Measurements from ENCODE around the gene SCO1. TPM values are rescaled to one million over a fixed set of nuclear protein-coding genes. Genes with fewer than 3 reads are reported as not detected.

Gene SCO1
- total RNA-seq, 2 donors from 2014 or later: 43.3 to 43.9 TPM

GRCh38 chr17:10652984-10653659 is 44.2 kb downstream of the SCO1 start:
- Histone ChIP-seq H3K27ac (ENCODE audit: low read depth, low read length) (no peak overlapping the region), H3K27me3 (ENCODE audit: control insufficient read depth, insufficient read depth, low read length, poor library complexity, severe bottlenecking) (no peaks in the 10 kb centered on the region), H3K4me1 (ENCODE audit: control insufficient read depth, insufficient read depth, low read length) (no peaks in the 10 kb centered on the region), H3K4me3 (ENCODE audit: low read length) (no peak overlapping the region), H3K36me3 (ENCODE audit: control insufficient read depth, insufficient read depth, low read length) (no peaks in the 10 kb centered on the region), H3K9ac (ENCODE audit: extremely low read depth, low read length, poor library complexity, severe bottlenecking) (no peak overlapping the region), H3K9me3 (ENCODE audit: control insufficient read depth, low read length) (no peaks in the 10 kb centered on the region)
- DNase-seq: no peak
- no peaks in the 10 kb centered on the region for H3K9me3 Mint-ChIP-seq
- H3K4me3 Mint-ChIP-seq: no peak overlapping the region
- H3K27me3 Mint-ChIP-seq (ENCODE audit: insufficient read depth): no peaks in the 10 kb centered on the region
- TF ChIP-seq CTCF (conservative IDR thresholded peaks at IDR 0.05): no peak
- H3K27ac Mint-ChIP-seq: no peak overlapping the region
- WGBS, 2 experiments (ENCODE audit: insufficient coverage in 1 of 2, insufficient read length in 1 of 2): 90 to 91% methylated on average over 4 to 11 of the region's 11 CpGs
- no peaks in the 10 kb centered on the region for H3K4me1 Mint-ChIP-seq
- no peaks in the 10 kb centered on the region for H3K36me3 Mint-ChIP-seq (ENCODE audit: low read depth)

DNA sequence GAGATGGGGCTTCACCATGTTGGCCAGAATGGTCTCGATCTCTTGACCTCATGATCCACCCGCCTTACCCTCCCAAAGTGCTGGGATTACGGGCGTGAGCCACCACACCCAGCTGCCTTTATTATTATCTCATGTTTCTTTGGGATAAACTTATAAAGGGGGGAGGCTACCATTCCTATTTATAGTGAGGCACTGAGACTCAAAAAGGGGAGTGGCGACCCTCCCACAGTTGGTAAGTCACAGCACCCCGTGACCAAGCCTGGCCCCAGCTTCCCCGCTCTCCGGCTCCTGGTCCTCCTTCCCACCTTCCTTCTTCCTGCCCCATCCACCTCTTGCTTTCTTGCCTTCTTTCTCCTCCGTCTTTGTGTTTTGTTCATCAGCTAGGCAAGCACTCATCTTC is 45.4 kb downstream of the SCO1 start:
- H3K4me3 ChIP-seq (ENCODE audit: low read length): no peak overlapping the region
- TF ChIP-seq CTCF (conservative IDR thresholded peaks at IDR 0.05): no peak
- Mint-ChIP-seq H3K4me1 (no peaks in the 10 kb centered on the region), H3K27me3 (ENCODE audit: insufficient read depth) (no peaks in the 10 kb centered on the region), H3K36me3 (ENCODE audit: low read depth) (no peaks in the 10 kb centered on the region), H3K27ac (no peak overlapping the region), H3K4me3 (no peak overlapping the region), H3K9me3 (no peaks in the 10 kb centered on the region)
- no peak for DNase-seq
- no peaks in the 10 kb centered on the region for H3K36me3 ChIP-seq (ENCODE audit: control insufficient read depth, insufficient read depth, low read length)
- H3K9me3 ChIP-seq (ENCODE audit: control insufficient read depth, low read length): no peaks in the 10 kb centered on the region
- no peaks in the 10 kb centered on the region for H3K4me1 ChIP-seq (ENCODE audit: control insufficient read depth, insufficient read depth, low read length)
- no peak overlapping the region for H3K9ac ChIP-seq (ENCODE audit: extremely low read depth, low read length, poor library complexity, severe bottlenecking)
- 67 to 70% methylated on average over 8 to 9 of the region's 9 CpGs for WGBS, 2 experiments (ENCODE audit: insufficient coverage in 1 of 2, insufficient read length in 1 of 2)
- H3K27me3 ChIP-seq (ENCODE audit: control insufficient read depth, insufficient read depth, low read length, poor library complexity, severe bottlenecking): no peaks in the 10 kb centered on the region
- H3K27ac ChIP-seq (ENCODE audit: low read depth, low read length): no peak overlapping the region

DNA sequence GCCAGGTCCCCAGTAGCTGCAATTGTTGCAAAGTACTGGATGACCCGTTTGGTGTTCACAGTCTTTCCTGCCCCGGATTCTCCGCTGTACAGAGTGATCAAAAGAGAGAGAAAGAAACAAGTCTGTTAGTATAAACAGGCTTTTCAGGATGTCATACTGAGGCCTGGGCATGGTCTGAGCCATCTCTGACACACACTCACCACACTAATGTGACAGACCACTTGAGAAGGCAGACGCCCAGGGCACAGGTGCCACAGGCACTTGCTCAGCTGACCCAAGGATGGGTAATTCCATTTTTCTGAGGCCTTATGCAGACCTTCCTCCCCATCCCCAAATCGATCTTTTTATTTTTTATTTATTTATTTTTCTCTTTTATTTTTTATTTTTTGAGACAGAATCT is 47.7 kb downstream of the SCO1 start:
- Mint-ChIP-seq H3K9me3 (no peaks in the 10 kb centered on the region), H3K4me3 (no peak overlapping the region), H3K4me1 (no peaks in the 10 kb centered on the region), H3K36me3 (ENCODE audit: low read depth) (peaks cover 2% of the 10 kb centered on the region), H3K27ac (no peak overlapping the region), H3K27me3 (ENCODE audit: insufficient read depth) (no peaks in the 10 kb centered on the region)
- DNase-seq: no peak
- Histone ChIP-seq H3K4me3 (ENCODE audit: low read length) (no peak overlapping the region), H3K27ac (ENCODE audit: low read depth, low read length) (no peak overlapping the region), H3K9me3 (ENCODE audit: control insufficient read depth, low read length) (no peaks in the 10 kb centered on the region), H3K9ac (ENCODE audit: extremely low read depth, low read length, poor library complexity, severe bottlenecking) (no peak overlapping the region), H3K36me3 (ENCODE audit: control insufficient read depth, insufficient read depth, low read length) (no peaks in the 10 kb centered on the region), H3K27me3 (ENCODE audit: control insufficient read depth, insufficient read depth, low read length, poor library complexity, severe bottlenecking) (no peaks in the 10 kb centered on the region), H3K4me1 (ENCODE audit: control insufficient read depth, insufficient read depth, low read length) (no peaks in the 10 kb centered on the region)
- 83 to 96% methylated on average over 1 to 4 of the region's 5 CpGs for WGBS, 2 experiments (ENCODE audit: insufficient coverage in 1 of 2, insufficient read length in 1 of 2)
- TF ChIP-seq CTCF (conservative IDR thresholded peaks at IDR 0.05): no peak
